T follicular helper cell (primary cell): Measurements from ENCODE around the gene CDHR2.
"Not testable (repeated sequence)": the region's sequence is repeated elsewhere in the genome, so short reads cannot be mapped to it uniquely, and the experiment has no call there.

Source experiments
- DNase-seq: peaks from one replicate; pipeline ENCODE4 v3.0.0-alpha.2; 2020; ENCODE audit warnings: low read depth

Gene CDHR2

DNA sequence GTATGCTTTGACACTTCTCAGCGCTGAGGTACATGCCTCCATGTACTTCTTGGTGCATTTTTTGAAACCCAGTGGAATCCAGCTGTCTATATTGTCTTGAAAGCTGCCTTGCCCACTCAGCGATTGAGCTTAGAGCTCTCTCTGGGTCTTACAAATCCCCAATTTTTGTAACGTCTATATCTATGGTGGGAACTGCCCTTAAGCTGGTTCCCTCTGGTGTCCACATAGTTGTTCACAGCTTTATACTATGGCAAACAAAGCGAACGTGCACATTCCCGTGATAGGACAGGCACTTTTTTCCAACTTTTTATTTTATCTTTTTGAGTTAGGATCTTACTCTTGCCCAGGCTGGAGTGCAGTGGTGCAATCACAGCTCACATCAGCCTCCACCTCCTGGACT is 20.9 kb downstream of the CDHR2 start:
- no peak for DNase-seq

DNA sequence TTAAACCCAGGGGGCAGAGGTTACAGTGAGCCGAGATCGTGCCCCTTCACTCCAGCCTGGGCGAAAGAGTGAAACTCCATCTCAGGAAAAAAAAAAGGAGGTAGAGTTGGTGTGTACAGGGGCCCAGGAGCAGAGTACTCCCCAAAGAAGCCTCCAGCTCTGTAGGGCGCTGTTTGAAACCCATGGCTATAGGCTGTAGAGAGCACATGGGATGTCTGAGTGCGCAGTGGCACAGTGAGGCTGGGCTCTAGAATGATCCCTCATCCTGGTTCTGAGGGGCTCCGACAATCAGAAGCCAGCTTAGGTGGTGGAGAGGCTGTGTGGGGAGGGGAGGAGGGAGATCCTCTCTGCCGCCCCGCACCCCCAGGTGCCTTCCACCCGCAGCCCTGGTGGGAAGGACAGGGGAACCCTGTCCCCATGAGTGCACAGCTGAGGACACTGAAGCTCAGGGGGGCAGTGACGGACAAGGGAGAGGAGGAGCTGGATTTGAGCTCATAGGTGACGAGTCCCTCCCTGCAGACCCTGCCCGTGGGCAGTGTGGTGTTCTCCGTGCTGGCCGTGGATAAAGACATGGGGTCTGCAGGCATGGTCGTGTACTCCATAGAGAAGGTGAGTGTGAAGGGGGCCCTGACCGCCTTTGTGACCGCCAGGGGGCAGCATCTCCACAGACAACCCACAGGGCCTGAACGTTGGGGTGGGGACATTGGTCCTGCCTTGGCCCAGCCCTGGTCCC is 24.6 kb downstream of the CDHR2 start:
- DNase-seq, result peak; percentile 56

DNA sequence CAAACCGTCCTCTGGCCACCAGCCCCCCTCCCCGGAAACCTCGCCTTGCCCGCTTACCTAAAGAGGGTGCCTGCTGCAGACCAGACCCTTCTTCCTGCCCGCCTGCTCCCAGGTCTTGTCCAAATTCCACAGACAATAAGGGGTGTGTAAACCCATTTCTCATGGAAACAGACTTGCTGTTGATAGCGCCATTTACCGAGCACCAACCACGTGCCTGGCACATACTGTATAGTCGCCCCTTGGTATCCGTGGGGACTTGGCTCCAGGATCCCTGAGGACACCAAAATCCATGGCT is 25.1 kb downstream of the CDHR2 start:
- DNase-seq, result no peak

DNA sequence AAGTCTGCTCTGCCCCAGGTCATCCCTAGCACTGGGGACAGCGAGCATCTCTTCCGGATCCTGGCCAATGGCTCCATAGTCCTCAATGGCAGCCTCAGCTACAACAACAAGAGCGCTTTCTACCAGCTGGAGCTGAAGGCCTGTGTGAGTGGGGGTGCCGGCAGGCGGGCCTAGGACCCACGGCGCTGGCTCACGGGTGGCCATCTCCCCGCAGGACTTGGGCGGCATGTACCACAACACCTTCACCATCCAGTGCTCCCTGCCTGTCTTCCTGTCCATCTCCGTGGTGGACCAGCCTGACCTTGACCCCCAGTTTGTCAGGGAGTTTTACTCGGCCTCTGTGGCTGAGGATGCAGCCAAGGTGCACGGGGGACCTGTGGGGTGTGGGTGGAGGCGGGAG is 25.9 kb downstream of the CDHR2 start:
- DNase-seq, result no peak

DNA sequence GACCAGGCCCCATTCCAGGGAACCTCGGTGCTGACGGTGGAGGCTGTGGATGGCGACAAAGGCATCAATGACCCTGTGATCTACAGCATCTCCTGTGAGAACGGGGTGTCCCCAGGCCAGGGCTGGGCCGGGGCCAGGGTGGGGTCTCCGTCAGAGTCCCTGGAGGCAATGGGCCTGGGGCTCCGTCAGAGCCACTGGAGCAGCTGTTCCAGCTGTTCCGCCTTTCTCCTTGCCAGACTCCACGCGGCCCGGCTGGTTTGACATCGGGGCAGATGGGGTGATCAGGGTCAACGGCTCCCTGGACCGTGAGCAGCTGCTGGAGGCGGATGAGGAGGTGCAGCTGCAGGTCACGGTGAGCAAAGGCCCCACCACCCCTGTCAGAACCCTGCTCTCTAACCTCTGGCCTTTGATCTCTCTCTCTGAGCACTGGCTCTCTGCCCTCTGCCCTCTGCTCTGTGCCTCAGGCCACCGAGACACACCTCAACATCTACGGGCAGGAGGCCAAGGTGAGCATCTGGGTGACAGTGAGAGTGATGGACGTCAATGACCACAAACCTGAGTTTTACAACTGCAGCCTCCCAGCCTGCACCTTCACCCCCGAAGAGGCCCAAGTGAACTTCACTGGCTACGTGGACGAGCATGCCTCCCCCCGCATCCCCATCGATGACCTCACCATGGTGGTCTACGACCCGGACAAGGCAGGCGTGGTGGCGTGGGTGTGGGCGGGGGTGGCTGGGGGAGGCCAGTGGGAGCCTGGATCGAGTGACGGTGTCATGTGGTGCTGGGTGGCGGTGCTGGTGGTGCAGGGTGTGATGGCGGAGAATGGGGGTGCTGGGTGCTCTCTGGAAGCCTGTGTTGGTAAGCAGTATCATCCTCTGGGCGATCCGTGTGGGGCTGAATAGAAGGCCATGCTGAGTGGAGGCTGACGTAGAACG is 26.6 kb downstream of the CDHR2 start:
- no peak for DNase-seq

DNA sequence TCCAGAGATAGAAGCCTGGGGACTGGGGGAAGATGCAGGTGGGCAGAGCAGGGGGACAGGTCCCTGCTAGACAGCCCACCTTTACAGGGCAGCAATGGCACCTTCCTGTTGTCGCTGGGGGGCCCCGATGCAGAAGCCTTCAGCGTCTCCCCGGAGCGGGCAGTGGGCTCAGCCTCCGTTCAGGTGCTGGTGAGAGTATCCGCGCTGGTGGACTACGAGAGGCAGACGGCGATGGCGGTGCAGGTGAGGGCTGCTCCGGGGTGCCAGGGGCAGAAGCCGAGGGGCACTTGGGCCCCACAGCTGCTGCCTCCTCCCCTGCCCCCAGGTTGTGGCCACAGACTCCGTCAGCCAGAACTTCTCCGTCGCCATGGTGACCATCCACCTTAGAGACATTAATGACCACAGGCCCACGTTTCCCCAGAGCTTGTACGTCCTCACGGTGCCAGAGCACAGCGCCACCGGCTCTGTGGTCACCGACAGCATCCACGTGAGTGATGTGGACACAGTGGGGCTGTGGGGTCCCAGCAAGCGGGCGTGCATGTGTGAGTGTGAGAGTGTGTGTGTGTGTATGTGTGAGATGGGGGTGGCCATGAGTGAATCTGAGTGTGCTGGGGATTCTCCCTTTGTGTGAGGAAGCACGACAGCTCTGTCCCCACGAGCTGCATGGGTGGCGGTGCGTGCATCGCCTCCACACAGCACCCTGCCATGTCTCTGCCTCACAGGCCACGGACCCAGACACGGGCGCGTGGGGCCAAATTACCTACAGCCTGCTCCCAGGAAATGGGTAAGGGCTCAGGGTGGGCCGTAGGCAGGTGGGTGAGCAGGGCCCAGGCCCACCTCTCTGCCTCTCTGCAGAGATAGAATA is 28.4 kb downstream of the CDHR2 start:
- DNase-seq, result no peak

DNA sequence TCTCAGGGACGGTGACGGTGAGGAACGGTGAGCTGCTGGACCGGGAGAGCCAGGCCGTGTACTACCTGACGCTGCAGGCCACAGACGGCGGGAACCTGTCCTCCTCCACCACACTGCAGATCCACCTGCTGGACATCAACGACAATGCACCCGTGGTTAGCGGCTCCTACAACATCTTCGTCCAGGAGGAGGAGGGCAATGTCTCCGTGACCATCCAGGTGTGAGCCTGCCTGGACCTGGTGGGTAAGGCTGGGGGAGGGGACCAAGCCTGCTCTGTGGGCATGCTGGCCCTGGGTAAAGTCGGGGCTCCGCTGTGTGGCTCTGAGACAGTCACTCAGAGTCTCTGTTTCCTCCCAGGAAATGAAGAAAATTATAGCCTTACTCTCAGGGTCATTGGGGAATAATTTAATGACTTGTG is 29.3 kb downstream of the CDHR2 start:
- DNase-seq, result peak; percentile 27

DNA sequence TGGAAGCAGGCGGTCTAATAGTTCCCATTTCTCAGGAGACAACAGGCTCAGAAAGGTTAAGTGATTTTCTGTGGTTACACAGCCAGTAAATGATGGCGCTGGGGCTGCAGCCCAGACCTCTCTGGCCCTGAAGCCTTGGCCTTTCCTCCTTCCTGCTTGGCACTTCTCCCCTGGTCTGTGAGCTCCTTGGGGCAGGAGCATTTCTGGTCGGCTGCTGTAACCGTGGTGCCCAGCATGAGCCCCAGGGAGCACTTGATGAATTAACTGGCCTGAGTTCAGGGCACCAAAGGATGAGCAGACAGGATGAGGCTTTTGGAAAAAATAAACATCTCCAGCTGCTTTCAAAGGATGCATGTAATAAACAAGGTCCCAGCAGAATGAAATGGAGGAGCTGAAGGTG is 30.2 kb downstream of the CDHR2 start:
- no peak for DNase-seq

DNA sequence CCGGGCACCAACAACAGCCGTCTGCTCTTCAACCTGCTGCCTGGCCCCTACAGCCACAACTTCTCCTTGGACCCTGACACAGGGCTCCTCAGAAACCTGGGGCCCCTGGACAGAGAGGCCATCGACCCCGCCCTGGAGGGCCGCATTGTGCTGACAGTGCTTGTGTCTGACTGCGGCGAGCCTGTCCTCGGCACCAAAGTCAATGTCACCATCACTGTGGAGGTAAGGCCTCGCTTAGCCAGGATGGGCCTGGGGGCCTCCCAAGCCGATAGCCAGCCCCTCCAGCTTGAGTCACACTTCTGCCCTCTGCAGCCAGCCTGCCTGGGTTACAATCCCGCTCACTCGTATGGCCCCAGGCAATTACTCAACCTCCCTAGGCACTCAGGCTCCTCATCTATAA is 32.2 kb downstream of the CDHR2 start:
- no peak for DNase-seq

DNA sequence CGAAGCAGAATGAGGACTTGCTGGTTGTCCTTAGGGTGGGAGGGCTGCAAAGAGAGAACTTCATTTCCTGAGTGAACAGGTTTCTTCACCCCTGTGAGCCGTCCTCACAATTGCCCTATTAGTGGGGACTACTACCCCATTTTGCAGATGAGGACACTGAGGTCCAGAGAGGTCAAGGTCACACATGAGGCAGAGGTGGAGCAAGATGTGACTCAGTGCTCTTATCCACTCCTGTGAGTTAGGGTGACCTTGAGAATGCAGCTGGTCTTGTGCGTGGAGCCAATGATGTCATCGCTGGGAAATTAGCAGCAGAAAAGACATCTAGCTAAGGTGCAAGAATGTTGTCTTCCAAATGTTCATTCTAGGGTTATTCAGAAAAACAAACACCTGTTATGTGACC is 33.9 kb downstream of the CDHR2 start:
- DNase-seq, result no peak

DNA sequence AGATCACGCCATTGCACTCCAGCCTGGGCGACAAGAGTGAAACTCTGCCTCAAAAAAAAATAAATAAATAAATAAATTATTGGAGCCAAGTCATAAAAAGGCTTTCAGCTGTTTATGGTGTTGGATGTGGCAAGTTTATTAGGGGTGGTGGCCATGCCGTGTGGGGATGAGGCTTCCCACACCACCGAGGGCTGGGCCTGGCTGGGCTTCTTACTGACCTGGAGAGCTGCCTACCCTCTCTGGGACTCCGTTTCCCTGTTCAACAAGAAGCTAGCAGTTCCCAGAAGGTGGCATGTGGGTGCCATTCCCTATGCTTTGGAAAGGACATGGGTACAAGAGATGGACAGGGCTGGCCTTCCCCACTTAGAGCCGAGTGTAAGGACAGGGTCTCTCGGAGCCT is 38.3 kb downstream of the CDHR2 start:
- no peak for DNase-seq

DNA sequence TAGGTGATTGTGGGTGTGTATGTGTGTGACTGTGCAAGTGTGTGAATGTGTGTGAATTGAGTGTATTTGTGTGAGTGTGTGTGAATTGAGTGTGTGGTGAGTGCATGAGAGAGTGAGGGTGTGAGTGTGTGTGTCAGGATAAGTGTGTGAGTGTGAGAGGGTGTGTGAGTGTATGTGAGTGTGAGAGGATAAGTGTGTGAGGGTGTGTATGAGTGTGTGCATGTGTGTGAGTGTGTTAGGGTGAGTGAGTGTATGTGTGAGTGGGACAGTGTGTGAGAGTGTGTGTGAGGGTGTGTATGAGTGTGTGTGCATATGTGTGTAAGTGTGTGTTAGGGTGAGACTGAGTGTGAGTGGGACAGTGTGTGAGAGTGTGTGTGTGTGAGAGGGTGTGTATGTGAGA is 39.2 kb downstream of the CDHR2 start:
- no peak for DNase-seq

DNA sequence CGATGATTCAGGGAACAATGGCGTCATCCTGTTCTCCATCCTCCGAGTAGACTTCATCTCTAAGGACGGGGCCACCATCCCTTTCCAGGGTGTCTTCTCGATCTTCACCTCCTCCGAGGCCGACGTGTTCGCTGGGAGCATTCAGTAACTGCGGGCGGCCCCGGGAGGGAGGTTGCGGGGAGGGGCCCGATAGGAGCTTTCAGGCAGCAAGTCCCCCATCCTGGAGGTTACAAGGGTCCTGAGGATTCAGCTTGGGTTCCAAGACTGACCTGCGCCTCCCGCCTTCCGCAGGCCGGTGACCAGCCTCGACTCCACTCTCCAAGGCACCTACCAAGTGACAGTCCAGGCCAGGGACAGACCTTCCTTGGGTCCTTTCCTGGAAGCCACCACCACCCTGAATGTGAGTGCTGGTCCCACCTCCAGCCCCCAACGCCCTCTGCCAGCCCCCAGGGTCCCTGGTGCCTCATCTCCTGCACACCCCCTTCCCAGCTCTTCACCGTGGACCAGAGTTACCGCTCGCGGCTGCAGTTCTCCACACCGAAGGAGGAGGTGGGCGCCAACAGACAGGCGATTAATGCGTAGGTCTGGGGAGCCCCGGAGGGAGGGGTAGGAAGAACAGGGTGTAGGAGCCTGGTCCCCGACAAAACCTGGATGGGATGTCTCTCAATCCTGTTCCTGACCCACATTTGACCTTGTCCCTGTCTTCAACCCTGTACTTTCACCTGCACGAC is 40.1 kb downstream of the CDHR2 start:
- DNase-seq, result no peak

DNA sequence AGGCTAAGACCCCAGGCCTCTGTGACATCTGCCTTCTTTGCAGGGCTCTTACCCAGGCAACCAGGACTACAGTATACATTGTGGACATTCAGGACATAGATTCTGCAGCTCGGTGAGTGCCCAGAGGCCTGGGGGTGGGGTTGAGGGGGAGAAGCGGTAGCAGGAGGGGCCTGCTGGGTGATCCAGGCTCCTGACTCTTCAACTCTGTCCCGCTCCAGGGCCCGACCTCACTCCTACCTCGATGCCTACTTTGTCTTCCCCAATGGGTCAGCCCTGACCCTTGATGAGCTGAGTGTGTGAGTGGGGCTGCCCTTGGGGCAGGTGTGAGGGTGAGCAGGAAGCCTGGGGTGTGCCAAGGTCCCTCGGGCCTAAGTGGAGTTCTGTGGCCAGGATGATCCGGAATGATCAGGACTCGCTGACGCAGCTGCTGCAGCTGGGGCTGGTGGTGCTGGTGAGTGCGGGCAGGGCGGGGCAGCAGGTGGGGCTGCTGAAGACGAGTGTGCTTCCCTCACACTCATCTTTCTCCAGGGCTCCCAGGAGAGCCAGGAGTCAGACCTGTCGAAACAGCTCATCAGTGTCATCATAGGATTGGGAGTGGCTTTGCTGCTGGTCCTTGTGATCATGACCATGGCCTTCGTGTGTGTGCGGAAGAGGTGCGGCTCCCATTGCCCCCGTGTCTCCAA is 41.0 kb downstream of the CDHR2 start:
- no peak for DNase-seq

DNA sequence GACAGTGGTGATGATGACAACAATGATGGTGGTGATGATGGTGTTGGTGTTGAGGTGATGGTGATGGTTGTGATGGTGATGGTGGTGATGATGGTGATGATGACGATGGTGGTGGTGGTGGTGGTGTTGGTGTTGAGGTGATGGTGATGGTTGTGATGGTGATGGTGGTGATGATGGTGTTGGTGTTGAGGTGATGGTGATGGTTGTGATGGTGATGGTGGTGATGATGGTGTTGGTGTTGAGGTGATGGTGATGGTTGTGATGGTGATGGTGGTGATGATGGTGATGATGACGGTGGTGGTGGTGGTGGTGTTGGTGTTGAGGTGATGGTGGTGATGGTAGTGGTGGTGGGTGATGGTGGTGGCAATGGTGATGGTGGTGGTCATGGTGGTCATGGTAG is 42.5 kb downstream of the CDHR2 start:
- DNase-seq, result not testable (repeated sequence)

DNA sequence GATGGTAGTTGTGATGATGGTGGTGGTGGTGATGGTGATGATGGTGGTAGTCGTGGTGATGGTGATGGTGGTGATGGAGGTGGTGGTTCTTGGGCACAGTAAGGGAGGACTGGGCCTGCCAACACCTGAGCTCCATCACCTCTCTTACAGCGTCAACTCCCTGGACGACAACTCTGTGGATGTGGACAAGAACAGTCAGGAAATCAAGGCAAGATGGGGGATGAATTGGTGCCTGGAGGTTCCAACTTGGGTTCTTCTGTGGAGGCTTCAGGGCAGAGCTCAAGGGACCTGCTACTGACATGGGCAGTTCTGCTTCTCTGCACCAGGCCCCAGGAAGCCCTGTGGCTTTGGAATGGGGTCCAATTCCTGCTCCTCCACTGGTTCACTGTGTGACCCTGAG is 43.4 kb downstream of the CDHR2 start:
- DNase-seq, result no peak

DNA sequence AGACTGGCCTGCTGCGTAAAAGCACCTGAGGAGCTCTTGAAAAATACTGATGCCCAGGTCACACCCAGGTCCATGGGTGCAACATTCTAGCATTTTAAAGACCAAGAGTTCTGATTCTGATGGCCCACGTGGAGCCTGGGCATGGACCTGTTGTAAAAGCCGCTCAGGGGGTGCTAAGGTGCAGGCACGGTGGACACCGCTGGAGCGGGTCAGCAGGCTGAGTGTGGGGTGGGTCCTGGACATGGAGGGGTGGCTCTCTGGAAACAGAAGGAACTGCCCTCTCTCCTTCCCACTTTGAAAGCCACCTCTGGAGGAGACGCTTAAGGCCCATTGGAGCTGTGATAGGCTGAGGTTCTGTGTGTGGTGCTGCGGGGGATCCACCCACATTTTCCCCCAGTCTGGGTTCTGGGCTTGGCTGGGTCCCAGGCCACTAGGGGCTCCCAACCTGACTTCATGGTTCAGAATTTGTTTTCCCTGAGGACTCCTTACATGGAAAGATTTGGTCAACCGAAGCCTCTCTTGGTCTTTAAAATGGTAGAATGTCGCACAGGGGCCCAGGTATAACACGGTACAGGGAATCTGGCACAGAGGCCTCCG is 44.2 kb downstream of the CDHR2 start:
- DNase-seq, result no peak

DNA sequence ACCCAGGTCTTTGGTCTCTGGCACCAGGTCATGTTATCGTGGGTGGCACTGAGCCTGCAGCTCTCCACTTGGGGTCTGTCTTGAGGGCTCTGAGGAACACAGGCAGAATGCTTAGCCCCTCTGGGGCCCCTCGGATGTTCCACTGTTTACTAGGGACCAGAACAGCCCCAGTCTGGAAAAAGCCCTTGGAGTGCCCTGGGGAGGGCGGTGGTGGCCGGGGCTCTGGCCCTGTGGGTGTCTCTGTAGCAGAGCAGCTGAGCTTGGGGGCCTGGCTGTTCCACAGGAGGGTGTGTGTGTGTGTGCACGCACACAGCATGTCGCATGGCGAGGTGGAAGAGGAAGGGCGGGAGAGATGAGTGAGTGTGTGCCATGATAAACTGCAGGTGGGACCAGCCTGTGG is 45.4 kb downstream of the CDHR2 start:
- no peak for DNase-seq

DNA sequence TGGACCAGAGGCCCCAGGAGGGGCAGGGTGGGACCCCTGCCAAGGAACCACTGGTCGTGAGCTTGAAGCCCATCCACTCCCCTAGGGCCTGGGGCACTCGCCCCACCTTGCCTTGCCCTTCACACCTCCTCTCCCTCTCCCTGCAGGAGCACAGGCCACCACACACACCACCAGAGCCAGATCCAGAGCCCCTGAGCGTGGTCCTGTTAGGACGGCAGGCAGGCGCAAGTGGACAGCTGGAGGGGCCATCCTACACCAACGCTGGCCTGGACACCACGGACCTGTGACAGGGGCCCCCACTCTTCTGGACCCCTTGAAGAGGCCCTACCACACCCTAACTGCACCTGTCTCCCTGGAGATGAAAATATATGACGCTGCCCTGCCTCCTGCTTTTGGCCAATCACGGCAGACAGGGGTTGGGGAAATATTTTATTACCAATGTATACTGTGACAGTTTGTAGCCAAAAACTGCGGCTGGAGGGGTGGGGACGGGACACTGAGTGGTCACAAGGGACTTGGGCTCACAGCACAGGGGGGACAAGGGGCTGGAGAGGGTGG is 46.3 kb downstream of the CDHR2 start:
- no peak for DNase-seq

DNA sequence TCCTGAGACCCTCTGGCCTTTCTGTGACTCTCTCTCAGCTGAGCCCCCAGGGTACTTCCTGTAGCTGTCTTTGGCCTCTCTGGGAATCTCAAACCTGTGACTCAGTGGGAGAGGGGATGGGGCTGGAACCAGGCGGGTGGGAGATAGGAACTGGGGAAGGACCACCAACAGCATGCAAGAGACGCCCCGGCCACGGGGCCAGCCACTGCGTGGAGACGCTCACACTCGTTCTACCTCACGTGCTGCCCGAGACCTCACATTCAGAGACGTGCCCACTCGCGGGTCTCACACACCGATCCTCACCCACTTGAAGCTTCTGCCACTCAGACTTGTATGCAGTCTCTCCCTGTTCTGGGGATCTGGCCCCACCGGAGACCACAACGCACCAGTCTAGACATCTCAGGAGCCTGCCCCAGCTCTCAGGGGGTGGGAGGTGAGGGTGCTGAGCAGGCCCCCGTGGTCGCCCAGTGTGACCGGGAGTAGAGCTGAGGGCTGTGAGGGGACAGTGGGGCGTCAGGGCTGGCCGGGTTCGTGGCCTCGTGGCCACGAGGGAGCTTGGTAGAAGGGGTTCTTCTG is 47.0 kb downstream of the CDHR2 start:
- DNase-seq, result no peak
